Middle frontal gyrus (tissue), 1 donor: ENCODE measurements around the gene AFF3.

Experiments
- DNase-seq: peaks from one replicate; pipeline ENCODE4 v3.0.0-alpha.2; 2015; ENCODE audit warnings: low spot score; ENCODE audit errors: extremely low spot score

The AFF3 gene

GRCh38 chr2:99651930-99652670, 490.3 kb downstream of the AFF3 start:
- DNase-seq: no peak

- no peak for DNase-seq
These were observed 493.2 kb downstream of the AFF3 start for GRCh38 chr2:99648906-99649789.

- peak; percentile 27 for DNase-seq
These were observed 494.1 kb downstream of the AFF3 start for GRCh38 chr2:99648178-99648844.

GRCh38 chr2:99645960-99646359, 496.4 kb downstream of the AFF3 start:
- DNase-seq: no peak

- DNase-seq: no peak
These were observed 498.0 kb downstream of the AFF3 start for GRCh38 chr2:99644419-99644787.

GRCh38 chr2:99643787-99644418, 498.5 kb downstream of the AFF3 start:
- DNase-seq: no peak

- no peak for DNase-seq
These were observed 500.4 kb downstream of the AFF3 start for GRCh38 chr2:99641999-99642398.

- DNase-seq: no peak
These were observed 501.7 kb downstream of the AFF3 start for GRCh38 chr2:99640635-99641151.

- no peak for DNase-seq
These were observed 503.6 kb downstream of the AFF3 start for GRCh38 chr2:99638791-99639190.

- no peak for DNase-seq
These were observed 505.2 kb downstream of the AFF3 start for GRCh38 chr2:99637159-99637697.

- DNase-seq: no peak
These were observed 506.0 kb downstream of the AFF3 start for GRCh38 chr2:99636144-99637034.

GRCh38 chr2:99635710-99636109, 506.7 kb downstream of the AFF3 start:
- no peak for DNase-seq

- no peak for DNase-seq
These were observed 508.2 kb downstream of the AFF3 start for GRCh38 chr2:99634234-99634633.

- DNase-seq: no peak
These were observed 510.7 kb downstream of the AFF3 start for GRCh38 chr2:99631700-99632099.

- no peak for DNase-seq
These were observed 513.1 kb downstream of the AFF3 start for GRCh38 chr2:99629320-99629719.

- DNase-seq: no peak
These were observed 516.2 kb downstream of the AFF3 start for GRCh38 chr2:99626158-99626557.

- DNase-seq: no peak
These were observed 517.7 kb downstream of the AFF3 start for GRCh38 chr2:99624677-99625076.

GRCh38 chr2:99623613-99624012, 518.8 kb downstream of the AFF3 start:
- no peak for DNase-seq

- DNase-seq: no peak
These were observed 519.4 kb downstream of the AFF3 start for GRCh38 chr2:99623035-99623434.

- no peak for DNase-seq
These were observed 519.9 kb downstream of the AFF3 start for GRCh38 chr2:99622534-99622933.
